Stimulated activated CD8-positive, alpha-beta memory T cell treated with anti-CD3 and anti-CD28 coated beads, Interleukin-15, amount 100 ng/mL, for 48 hours (primary cell): Measurements from ENCODE around the gene B3GLCT.
"Not testable (repeated sequence)": the region's sequence is repeated elsewhere in the genome, so short reads cannot be mapped to it uniquely, and the experiment has no call there.

Experiments
- DNase-seq, 2 donors: peaks; one replicate each; pipeline ENCODE4 v3.0.0-alpha.2; 2020; ENCODE audit warnings: low read depth in 2 of 2

The B3GLCT gene

GRCh38 chr13:31184451-31184850, 15.3 kb upstream of the B3GLCT start:
- DNase-seq, result no peak

DNA sequence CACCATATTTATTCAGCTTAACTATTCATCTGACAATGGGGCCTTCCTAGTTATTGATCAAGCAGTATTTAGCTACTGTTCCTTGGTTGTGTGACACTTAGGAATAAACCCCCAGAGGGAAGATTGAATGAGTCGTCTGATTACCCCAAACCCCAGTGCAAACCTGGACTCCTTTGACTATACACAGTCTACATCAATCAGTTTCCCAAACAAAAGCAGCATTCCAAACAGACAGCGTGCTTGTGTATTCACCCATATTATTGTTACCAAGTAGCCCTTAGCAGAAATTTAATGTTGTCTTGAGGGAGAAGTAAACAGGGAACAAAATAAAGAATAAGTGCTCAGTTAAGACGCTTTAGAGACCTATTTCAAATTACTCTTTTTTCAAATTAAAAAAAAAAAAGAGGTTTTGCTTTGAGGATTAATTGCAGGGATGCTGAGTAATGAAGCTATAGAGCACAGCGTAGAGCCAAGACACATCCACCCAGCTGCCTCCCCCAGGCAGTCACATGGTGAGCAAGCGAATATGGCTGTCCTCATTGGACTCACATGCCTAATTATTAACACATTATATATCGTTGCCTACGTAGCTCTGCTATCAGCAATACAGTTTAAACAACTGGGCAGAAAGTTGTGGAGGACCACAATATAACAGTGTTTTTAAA, 14.7 kb upstream of the B3GLCT start:
- no peak for DNase-seq

DNA sequence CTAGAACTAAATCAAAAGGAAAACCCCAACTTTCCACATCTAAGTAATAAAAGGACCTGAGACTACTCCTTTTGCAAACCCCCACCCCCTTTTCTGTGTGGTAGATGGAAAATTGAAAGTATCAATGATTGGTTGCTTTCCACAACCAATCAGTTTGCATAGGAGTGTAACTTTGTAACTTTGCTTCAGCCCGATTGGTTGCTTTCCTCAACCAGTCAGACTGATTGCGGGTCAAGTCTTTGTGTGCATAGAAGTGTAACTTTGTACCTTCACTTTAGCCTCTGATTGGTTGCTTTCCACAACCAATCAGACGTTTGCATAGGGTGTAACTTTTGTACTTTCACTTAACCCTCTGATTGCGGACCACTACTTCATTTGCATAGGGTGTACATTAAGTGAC, 8.0 kb upstream of the B3GLCT start:
- DNase-seq, result no peak

GRCh38 chr13:31192306-31192705, 7.5 kb upstream of the B3GLCT start:
- no peak for DNase-seq

DNA sequence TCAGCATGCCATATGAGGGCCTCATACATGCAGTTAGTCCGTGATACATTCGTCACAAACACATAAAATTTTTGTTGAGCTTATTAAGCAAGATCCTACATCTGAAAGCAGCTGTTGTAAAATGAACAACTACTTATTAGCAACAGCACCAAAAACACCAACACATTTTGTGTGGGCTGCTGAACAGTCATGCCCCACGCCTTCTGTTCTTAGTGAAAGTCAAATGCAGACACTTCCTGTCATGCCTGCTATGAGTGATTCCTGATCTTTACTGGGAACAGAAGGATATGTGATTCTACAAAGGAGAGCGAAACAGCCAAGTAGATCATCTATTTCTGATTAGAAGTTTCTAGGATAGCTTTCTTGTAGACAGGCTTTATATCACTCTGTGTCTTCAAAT, 4.2 kb upstream of the B3GLCT start:
- DNase-seq, result no peak

DNA sequence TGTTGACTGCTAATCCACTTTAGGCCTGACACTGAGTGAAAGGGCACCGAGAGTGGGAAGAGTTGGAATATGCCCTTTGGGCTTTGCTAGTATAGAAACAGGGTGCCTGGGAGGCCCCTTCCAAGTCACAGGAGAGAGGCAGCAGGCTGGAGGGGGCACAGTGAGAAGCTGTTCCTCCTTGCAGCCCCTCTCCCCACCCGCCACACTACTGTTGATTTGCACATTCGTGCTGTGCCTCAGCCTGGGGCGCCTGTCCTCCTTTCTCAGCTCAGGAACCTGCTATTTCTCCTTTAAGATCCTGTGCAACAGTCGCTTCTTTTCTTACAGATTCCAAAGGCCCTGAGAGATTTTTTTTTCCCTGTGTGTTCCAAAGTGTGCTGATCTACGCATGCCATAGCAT, 2.8 kb upstream of the B3GLCT start:
- no peak for DNase-seq

- DNase-seq, result no peak
Observed at GRCh38 chr13:31198519-31198918, 1.3 kb upstream of the B3GLCT start.

DNA sequence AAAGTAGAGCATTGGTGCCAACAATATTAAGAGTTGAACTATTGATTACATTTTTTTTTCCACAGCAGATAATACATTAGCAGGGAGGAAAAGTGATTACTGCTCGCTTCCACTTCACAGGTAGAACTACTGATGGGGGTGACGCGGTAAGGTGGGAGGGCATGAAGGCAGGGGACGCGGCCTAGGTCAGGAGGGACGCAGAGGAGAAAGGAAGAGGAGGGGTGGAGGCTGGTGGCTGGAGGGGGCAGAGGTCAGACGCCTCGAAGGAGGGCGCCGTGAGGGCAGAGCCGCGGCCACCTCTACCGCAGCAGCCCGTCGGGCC, 287 bp upstream of the B3GLCT start:
- DNase-seq, result no peak

DNA sequence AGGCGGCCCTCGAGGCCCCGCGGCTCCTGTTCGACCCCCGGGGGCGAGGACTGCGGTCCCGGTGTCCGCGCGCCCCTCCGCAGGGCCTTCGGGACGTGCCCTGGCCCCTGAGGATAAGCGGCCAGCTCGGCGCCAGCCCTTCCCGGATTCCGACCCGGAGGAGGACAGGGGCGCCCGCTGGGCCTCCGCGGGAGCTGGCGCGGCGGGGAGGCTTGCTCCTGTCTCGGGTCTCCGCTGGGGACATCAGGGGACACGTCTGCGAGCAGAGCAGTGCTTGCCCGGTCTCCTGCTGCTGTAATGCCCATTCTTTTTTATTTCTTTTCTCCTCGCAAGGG, 829 bp downstream of the B3GLCT start:
- DNase-seq, result peak; percentile 7 to 19

DNA sequence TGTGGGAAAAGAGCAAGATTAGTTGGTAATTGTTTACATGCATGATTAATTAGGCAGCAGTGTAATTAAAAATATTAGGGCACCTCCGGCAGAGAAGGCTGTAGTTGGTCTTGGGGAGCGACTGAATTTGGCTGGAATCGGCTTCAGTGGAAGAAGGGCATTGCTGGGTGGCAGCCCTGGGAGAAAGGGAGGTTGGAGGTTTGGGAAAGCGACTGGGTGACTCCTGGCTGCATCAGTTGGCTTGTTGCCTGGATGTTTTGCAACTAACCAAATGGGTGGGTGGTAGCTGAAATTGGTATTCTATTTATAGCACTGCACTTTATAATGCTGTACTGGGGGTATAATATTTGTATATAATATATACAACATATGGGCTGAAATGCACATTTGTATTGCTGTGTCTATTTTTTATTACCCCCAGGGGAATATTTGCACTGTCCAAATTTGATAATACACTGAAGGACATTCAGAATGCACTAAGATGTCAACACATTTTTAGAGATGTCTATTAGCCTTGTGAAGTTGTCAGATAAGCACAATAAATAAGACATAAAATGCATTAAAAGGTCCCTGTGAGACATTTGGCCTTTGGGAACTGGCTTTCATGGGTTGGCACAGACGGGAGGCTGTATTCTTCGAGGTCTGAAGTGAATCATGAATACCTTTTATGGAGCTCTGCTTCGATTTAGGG, 1.7 kb downstream of the B3GLCT start:
- no peak for DNase-seq

DNA sequence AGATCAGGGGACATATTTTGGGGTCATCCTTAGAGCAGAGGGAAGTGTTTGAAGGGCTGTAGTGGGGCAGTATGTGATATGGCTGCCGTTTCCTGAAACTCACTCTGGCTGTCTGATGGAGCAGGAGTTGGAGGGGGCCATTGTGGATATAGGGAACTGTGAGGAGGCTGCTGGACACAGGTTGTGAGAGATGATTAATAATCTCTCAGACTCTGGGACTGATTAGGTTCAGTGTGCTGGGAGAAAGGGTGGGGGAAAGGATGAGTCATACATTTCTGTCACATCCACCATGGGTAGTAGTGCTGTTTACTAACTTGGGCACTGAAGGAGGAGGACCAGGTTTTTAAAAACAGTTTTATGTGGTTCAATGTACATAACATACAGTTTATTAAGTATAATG, 4.8 kb downstream of the B3GLCT start:
- no peak for DNase-seq

- no peak for DNase-seq
Observed at GRCh38 chr13:31207661-31208552, 8.1 kb downstream of the B3GLCT start.

GRCh38 chr13:31208559-31209122, 8.9 kb downstream of the B3GLCT start:
- DNase-seq, result no peak

GRCh38 chr13:31209172-31209840, 9.5 kb downstream of the B3GLCT start:
- no peak for DNase-seq

DNA sequence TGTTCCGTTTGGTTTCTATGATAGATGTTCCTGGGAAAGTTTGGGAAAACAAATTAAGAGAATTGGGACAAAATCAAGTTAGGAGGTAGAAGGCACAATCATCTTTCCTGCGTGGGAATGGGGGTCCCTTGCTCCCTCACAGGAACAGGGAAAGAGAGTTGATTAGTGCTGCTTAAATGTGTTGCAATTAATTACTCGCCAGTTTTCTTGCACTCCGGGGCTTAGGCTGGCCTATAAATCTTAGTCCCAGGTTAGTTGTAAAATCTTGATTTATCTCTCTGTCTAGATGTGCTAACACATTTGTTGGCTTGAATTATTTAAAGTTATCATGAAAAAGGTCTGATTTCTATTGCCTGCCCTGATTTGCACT, 10.1 kb downstream of the B3GLCT start:
- DNase-seq, result no peak

DNA sequence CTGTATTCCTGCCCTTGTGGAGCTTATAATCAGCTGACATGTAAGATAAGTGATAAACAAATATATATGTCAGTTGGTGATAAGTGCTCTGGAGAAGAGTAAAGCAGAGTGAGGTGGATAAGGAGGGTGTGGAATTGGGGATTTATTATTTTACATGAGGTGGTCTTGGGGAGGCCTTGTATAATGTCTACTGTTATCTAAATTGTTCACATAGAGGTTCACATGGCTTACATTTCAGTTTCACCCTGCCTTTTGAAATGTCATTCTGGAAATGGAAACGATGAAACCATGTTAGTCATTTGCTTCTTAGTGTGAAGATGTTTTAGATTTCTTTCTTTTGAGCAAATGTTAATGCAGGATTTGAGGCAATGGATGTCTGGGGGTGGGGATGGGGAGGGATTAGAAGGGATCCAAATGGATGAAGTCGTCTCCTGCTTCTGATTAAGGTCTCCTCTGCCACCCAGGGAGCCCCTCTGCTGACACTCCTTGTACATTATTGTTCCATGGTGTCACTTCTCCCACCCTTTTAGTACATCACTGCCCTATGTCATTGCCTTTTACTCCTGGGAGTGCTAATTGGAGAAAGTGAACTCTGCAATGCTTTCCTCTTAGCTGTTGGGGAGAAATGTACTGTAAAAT, 14.0 kb downstream of the B3GLCT start:
- DNase-seq, result no peak

DNA sequence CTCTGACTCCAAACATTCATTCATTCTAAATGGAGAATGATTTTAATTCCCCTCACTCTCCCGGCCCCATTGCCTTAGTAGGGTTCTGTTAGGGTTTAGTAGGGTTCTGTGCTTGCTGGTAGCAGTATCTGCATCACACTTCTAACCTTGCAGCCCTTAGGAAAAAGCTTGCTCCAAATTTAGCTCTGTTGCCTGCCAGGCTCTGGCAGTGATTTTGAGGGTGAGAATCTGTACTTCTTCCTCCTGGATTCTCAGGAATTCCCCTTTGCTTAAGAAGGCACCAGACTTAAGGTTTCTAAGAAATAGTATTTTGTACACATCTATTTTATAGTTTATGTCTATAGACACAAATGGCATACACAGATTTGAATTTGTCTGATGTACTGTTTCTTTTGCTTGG, 14.7 kb downstream of the B3GLCT start:
- DNase-seq, result no peak

GRCh38 chr13:31216916-31217315, 17.1 kb downstream of the B3GLCT start:
- DNase-seq, result not testable (repeated sequence)

GRCh38 chr13:31219909-31220598, 20.3 kb downstream of the B3GLCT start:
- no peak for DNase-seq

- DNase-seq, result no peak
Observed at GRCh38 chr13:31221057-31221456, 21.3 kb downstream of the B3GLCT start.

DNA sequence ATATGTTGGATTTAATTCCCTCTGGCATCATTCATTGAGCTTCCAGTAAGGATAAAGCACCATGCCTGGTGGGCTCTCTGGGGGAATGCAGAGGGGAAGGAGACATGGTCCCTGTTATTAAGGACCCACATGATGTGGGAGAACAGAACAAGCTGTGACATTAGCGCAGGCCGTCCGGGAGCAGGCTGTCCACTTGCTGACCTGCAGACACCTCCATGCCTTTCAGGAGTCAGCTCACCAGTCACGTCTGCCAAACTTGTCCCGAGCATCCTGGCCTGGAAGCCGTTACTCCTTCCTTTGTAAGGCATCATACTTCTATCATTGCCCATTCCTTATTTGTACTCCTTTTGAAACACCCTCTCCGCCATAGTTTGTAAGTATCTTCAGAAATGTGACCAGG, 23.4 kb downstream of the B3GLCT start:
- DNase-seq, result no peak
